GM12878 (cell line): ENCODE data around the gene SLX4IP. TPM values are rescaled to one million over a fixed set of nuclear protein-coding genes. Genes with fewer than 3 reads are reported as not detected.

Experiments used
- ATAC-seq: fragments of 200-7000 bp; cut with Tn5 transposase; 3 replicates; pipeline ENCODE4 v1.9.1; 2020; ENCODE audit warnings: mild to moderate bottlenecking, moderate library complexity
- BruUV-seq: library from RNA; stranded (reverse); fragments of 400-500 nt; replicated peaks from 2 replicates; lab custom pipeline; 2021; lab: Mats Ljungman, UMichigan
- CTCF ChIA-PET: fragments of 300-600 bp; sonication (Branson Sonifier 250); formaldehyde crosslinking; extraction: SDS; loops from one replicate; lab custom pipeline; 2021; ENCODE audit warnings: inconsistent platforms; lab: Yijun Ruan, JAX
- POLR2A ChIA-PET: fragments of 350-600 bp; formaldehyde crosslinking; extraction: SDS; loops from one replicate; lab custom pipeline; 2021; ENCODE audit warnings: inconsistent platforms; lab: Charles Lee
- RAD21 ChIA-PET: fragments of 300-600 bp; sonication (Branson Sonifier 250); formaldehyde crosslinking; loops from one replicate; lab custom pipeline; 2023; ENCODE audit warnings: antibody characterized with exemption; ENCODE audit not compliant: unreplicated experiment; lab: Charles Lee
- SMC1A ChIA-PET: fragments of 300-600 bp; sonication (Branson Sonifier 250); formaldehyde crosslinking; loops from one replicate; lab custom pipeline; 2023; ENCODE audit not compliant: unreplicated experiment, uncharacterized antibody; lab: Charles Lee
- DNase-seq: peaks from one replicate; pipeline ENCODE4 v3.0.0-alpha.2; 2011; ENCODE audit warnings: low read depth, low spot score
- FAIRE-seq: peaks from 3 replicates; lab custom pipeline; 2011; peaks lifted over from hg19 to GRCh38; lab: Jason Lieb, UNC
- H2AFZ ChIP-seq: 2 replicates; pipeline ENCODE4 v1.6.0; 2011; ENCODE audit warnings: low read depth, low read length, control low read depth; ENCODE audit not compliant: control insufficient read depth
- H3K27ac ChIP-seq: 2 replicates; pipeline ENCODE4 v1.5.1; 2011; ENCODE audit warnings: control low read depth; ENCODE audit not compliant: control insufficient read depth, insufficient read depth
- H3K27me3 ChIP-seq, 2 experiments: replicated peaks in 1 of 2; 2 replicates each; pipeline versions ENCODE4 v1.6.0 to v1.6.1; 2011; ENCODE audit warnings: low read length in 1 of 2; ENCODE audit not compliant: control insufficient read depth in 2 of 2, insufficient read depth in 2 of 2
- H3K36me3 ChIP-seq, 2 experiments: 2 replicates each; pipeline ENCODE4 v1.5.1; 2011; ENCODE audit warnings: low read length in 1 of 2; ENCODE audit not compliant: control insufficient read depth in 2 of 2, insufficient read depth in 2 of 2
- H3K4me1 ChIP-seq: 2 replicates; pipeline ENCODE4 v1.6.1; 2011; ENCODE audit warnings: mild to moderate bottlenecking, low read length, moderate library complexity, mixed read lengths; ENCODE audit not compliant: control insufficient read depth, insufficient read depth
- H3K4me2 ChIP-seq: 2 replicates; pipeline ENCODE4 v1.6.0; 2011; ENCODE audit warnings: control low read depth; ENCODE audit not compliant: control insufficient read depth, insufficient read depth
- H3K4me3 ChIP-seq: fragments of 200-600 bp; sonication (generic); 2 replicates; pipeline ENCODE4 v1.5.1; 2016
- H3K79me2 ChIP-seq: 2 replicates; pipeline ENCODE4 v1.6.0; 2011; ENCODE audit warnings: low read length; ENCODE audit not compliant: control insufficient read depth, insufficient read depth
- H3K9ac ChIP-seq: 2 replicates; pipeline ENCODE4 v1.8.0; 2011; ENCODE audit warnings: low read length, control low read depth, mixed read lengths; ENCODE audit not compliant: control insufficient read depth, insufficient read depth
- H3K9me3 ChIP-seq: replicated peaks from 3 replicates; pipeline ENCODE4 v1.5.1; 2011; ENCODE audit warnings: mild to moderate bottlenecking, low read length; ENCODE audit not compliant: control insufficient read depth, insufficient read depth
- H4K20me1 ChIP-seq: 2 replicates; pipeline ENCODE4 v1.6.0; 2011; ENCODE audit not compliant: control insufficient read depth, insufficient read depth
- GABPA ChIP-seq: IDR thresholded peaks from 2 replicates; pipeline ENCODE4 v1.6.1; 2014; ENCODE audit warnings: antibody characterized with exemption, low read depth, mild to moderate bottlenecking, inconsistent platforms
- MLLT1 ChIP-seq: fragments of 450-650 bp; IDR thresholded peaks from 2 replicates; pipeline ENCODE4 v1.6.1; 2016; ENCODE audit warnings: mild to moderate bottlenecking
- NR2C2 ChIP-seq: IDR thresholded peaks from 2 replicates; pipeline ENCODE4 v1.6.1; 2011; ENCODE audit warnings: borderline replicate concordance, low read depth; ENCODE audit not compliant: control insufficient read depth, insufficient read length
- SRF ChIP-seq, 2 experiments: IDR thresholded peaks; 2 replicates each; pipeline ENCODE4 v1.6.1; 2011; ENCODE audit warnings: low read depth in 2 of 2, low read length in 2 of 2, mild to moderate bottlenecking in 1 of 2, moderate library complexity in 1 of 2
- ZBTB4 ChIP-seq: fragments of 450-650 bp; formaldehyde crosslinking; IDR thresholded peaks from 2 replicates; pipeline ENCODE4 v1.4.0; 2022; ENCODE audit warnings: mild to moderate bottlenecking, moderate library complexity
- WGBS: methylation state at CpG from one replicate; pipeline ENCODE4 v1.1.6; 2016; ENCODE audit warnings: low lambda C conversion rate; ENCODE audit not compliant: insufficient replicate concordance, insufficient coverage; ENCODE audit errors: missing lambda C conversion rate; 5-methylcytosine and 5-hydroxymethylcytosine counted together
- in situ Hi-C: fragments of 300-500 bp; cut with MboI; formaldehyde crosslinking; loops from 9 replicates; pipeline ENCODE4 v1.14.3; 2018; ENCODE audit warnings: mixed read lengths
- intact Hi-C: fragments of 100-400 bp; cut with micrococcal nuclease; formaldehyde crosslinking; loops from one replicate; pipeline ENCODE4 v1.14.2; 2022; ENCODE audit not compliant: unreplicated experiment
- polyA plus RNA-seq, 11 experiments: library from polyadenylated mRNA; depleted of rRNA in 4 of 11; unstranded in 6 of 11; stranded (reverse) in 5 of 11; fragments of >200 nt; fragmentation: Nextera tagmentation in 4 of 11; fragmentation: Illumina TruSeq in 1 of 11; extraction: Ambion mirVana in 4 of 11; extraction: Trizol in 1 of 11; gene quantifications; 1 replicate in 1 of 11; 2 replicates in 10 of 11; pipeline versions ENCODE4 v1.2.1 to v1.2.3, GENCODE V29; 2011 to 2016; ENCODE audit warnings: inconsistent platforms in 2 of 11, missing spikeins in 2 of 11, low read depth in 1 of 11
- total RNA-seq, 4 experiments: library from RNA; depleted of rRNA in 3 of 4; stranded (reverse); fragments of >200 nt in 3 of 4; fragmentation: Illumina TruSeq in 1 of 4; extraction: Trizol in 1 of 4; gene quantifications; 2 replicates each; pipeline versions ENCODE4 v1.2.1 to v1.2.3, GENCODE V29; 2013 to 2021

SLX4IP gene
- total and polyA plus RNA-seq, 10 of the 15 experiments (the other 5 are each of a cell fraction or from before 2014, with no cell fraction given), result 2.2 to 11.0 (median 6.3) TPM

DNA sequence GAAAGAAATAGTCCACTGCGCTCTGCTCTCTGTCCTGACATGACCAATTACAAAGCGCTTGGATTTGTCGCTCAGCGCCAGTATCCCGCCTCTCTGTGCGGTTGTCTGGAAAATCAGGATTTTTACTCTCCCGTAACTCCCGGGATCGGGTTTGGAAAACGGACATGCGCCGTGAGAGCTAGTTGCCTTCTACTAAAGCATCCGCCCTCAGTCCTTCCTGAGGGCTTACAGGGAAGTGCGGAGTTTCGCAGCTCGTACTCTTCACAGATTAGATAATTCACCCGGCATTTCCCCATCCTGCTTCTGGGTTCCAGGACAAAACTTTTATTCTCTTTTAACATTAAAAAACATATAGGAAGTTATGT, 656 bp upstream of the SLX4IP start (continued):
- TF ChIP-seq GABPA, result peak; percentile 24; the same call in 1 of the 2 replicates
- TF ChIP-seq ZBTB4 (CRISPR knock-in tag), result no peak
- TF ChIP-seq SRF (IDR thresholded peaks at IDR 0.05; ENCODE audit: low read depth in 2 of 2, low read length in 2 of 2), result no peak

DNA sequence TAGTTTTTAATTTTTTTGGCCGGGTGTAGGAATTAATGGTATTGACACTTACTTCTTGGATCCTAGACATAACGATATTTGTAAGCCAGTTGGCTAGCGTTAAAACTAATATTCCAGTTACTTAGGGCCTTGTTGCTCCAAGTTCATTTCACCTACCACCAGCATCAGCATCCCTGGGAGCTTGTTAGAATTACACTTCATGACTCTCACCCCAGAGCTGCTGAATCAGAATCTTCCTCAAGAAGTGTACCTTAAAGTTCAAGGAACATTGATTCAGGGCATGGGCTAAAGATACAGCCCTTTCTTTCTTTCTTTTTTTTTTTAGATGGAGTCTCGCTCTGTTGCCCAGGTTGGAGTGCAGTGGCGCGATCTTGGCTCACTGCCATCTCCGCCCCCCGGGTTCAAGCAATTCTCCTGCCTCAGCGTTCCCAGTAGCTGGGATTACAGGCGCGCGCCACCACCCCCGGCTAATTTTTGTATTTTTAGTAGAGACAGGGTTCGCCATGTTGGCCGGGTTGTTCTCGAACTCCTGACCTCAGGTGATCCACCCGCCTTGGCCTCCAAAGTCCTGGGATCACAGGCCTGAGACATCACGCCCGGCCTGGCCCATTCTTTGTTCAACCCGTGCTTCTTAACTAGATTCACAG, 1.1 kb downstream of the SLX4IP start:
- Histone ChIP-seq H3K4me1 (peaks cover 15% of the 10 kb centered on the region), H4K20me1 (no peaks in the 10 kb centered on the region), H3K4me2 (peak overlapping the region; percentile 93), H3K9ac (peak overlapping the region; percentile 91), H3K27ac (no peak overlapping the region; the same call in 1 of the 2 replicates), H2AFZ (no peak overlapping the region; the same call in 1 of the 2 replicates), H3K79me2 (peaks cover 33% of the 10 kb centered on the region), H3K27me3 (no peaks in the 10 kb centered on the region), H3K9me3 (no peaks in the 10 kb centered on the region), H3K36me3 (no peaks in the 10 kb centered on the region), H3K4me3 (peak overlapping the region; percentile 97)
- DNase-seq (no peak), FAIRE-seq (no peak), ATAC-seq (no peak)
- RAD21 ChIA-PET, result interaction anchor here (1.0 to 5.0 kb wide), 4 partner anchors 9 to 80 kb away, joined by 3 to 47 read pairs (median 6); no protein-coding TSS in a partner anchor
- intact Hi-C loops, result loop anchor here (10.0 kb wide), 3 partner anchors 939 to 1099 kb away; no protein-coding TSS in a partner anchor
- TF ChIP-seq MLLT1, result peak; percentile 81
- no peak for TF ChIP-seq NR2C2
- POLR2A ChIA-PET, result interaction anchor here (2.5 to 6.6 kb wide), 3 partner anchors 11 to 39 kb away, joined by 7 to 53 read pairs (median 15); no protein-coding TSS in a partner anchor
- SMC1A ChIA-PET, result interaction anchor here (0.6 to 6.8 kb wide), 7 partner anchors 13 to 1921 kb away, joined by 3 to 72 read pairs (median 3); no protein-coding TSS in a partner anchor
- WGBS, result 98% methylated on average over 14 of the region's 20 CpGs
- in situ Hi-C loops, result no loop called here
- no TSS peak for BruUV-seq
- CTCF ChIA-PET, result interaction anchor here (0.6 to 6.4 kb wide), 4 partner anchors 8 to 40 kb away, joined by 4 to 52 read pairs (median 6); no protein-coding TSS in a partner anchor
